Measurements from ENCODE around the gene LRP3.

The LRP3 gene

DNA sequence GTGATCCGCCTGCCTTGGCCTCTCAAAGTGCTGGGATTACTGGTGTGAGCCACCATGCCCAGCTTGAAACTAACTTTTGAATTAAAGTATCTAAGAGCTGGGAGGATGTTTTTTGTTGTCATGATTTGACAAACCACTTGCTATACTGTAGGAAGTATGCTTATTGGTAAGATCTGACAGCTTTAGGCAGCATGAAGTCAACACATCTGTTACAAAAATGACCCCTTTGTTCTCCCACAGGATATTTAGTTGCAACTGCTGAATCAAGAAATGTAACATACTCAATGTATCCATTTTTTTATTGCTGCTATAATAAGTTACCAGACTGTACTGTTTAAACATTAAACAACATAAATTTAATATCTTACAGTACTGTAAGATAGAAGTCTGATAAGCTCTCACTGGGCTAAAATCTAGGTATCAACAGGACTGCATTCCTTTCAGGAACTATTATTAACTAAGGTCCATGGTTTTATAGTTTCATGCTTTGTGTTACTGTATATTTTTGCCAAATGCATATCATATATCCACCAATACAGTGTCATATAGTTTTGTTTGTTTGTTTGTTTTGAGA is 22.8 kb upstream of the LRP3 start:
- Histone ChIP-seq H3K9me3 (ENCODE audit: control insufficient read depth, low read length) (no peaks in the 10 kb centered on the region), H3K4me1 (peaks cover 7% of the 10 kb centered on the region), H3K4me2 (ENCODE audit: low read length) (no peak overlapping the region), H3K27ac (no peak overlapping the region), H3K36me3 (ENCODE audit: control insufficient read depth, insufficient read depth, low read length) (no peaks in the 10 kb centered on the region), H3K9ac (no peak overlapping the region), H3K4me3 (ENCODE audit: low read depth, low read length) (no peak overlapping the region), H3K27me3 (ENCODE audit: control insufficient read depth, insufficient read depth, low read length) (no peaks in the 10 kb centered on the region), H3K79me2 (no peaks in the 10 kb centered on the region), H2AFZ (no peak overlapping the region)
- TF ChIP-seq, protein P1, sequence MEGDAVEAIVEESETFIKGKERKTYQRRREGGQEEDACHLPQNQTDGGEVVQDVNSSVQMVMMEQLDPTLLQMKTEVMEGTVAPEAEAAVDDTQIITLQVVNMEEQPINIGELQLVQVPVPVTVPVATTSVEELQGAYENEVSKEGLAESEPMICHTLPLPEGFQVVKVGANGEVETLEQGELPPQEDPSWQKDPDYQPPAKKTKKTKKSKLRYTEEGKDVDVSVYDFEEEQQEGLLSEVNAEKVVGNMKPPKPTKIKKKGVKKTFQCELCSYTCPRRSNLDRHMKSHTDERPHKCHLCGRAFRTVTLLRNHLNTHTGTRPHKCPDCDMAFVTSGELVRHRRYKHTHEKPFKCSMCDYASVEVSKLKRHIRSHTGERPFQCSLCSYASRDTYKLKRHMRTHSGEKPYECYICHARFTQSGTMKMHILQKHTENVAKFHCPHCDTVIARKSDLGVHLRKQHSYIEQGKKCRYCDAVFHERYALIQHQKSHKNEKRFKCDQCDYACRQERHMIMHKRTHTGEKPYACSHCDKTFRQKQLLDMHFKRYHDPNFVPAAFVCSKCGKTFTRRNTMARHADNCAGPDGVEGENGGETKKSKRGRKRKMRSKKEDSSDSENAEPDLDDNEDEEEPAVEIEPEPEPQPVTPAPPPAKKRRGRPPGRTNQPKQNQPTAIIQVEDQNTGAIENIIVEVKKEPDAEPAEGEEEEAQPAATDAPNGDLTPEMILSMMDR (IDR thresholded peaks at IDR 0.05), result no peak

DNA sequence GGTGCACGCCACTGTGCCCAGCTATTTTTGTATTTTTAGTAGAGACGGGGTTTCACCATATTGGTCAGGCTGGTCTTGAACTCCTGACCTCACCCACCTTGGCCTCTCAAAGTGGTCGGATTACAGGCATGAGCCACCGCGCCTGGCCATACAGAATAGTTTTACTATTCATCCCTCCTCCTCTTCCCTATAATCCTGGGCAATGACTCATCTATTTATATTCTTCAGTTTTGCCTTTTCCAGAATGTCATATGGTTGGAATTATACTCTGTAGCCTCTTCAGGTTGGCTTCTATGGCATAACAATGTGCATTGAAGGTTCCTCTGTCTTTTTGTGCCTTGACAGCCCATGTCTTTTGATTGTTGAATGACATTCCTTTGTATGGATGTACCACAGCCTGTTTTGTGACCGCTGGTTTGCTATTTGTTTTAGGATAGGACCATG is 22.2 kb upstream of the LRP3 start:
- TF ChIP-seq, protein P1 (IDR thresholded peaks at IDR 0.05), result no peak
- no peaks in the 10 kb centered on the region for H3K36me3 ChIP-seq (ENCODE audit: control insufficient read depth, insufficient read depth, low read length)
- H3K4me2 ChIP-seq (ENCODE audit: low read length), result no peak overlapping the region
- H3K9me3 ChIP-seq (ENCODE audit: control insufficient read depth, low read length), result no peaks in the 10 kb centered on the region
- no peak overlapping the region for H3K9ac ChIP-seq
- peaks cover 7% of the 10 kb centered on the region for H3K4me1 ChIP-seq
- H2AFZ ChIP-seq, result no peak overlapping the region
- no peaks in the 10 kb centered on the region for H3K27me3 ChIP-seq (ENCODE audit: control insufficient read depth, insufficient read depth, low read length)
- H3K4me3 ChIP-seq (ENCODE audit: low read depth, low read length), result no peak overlapping the region
- H3K27ac ChIP-seq, result no peak overlapping the region
- H3K79me2 ChIP-seq, result no peaks in the 10 kb centered on the region

DNA sequence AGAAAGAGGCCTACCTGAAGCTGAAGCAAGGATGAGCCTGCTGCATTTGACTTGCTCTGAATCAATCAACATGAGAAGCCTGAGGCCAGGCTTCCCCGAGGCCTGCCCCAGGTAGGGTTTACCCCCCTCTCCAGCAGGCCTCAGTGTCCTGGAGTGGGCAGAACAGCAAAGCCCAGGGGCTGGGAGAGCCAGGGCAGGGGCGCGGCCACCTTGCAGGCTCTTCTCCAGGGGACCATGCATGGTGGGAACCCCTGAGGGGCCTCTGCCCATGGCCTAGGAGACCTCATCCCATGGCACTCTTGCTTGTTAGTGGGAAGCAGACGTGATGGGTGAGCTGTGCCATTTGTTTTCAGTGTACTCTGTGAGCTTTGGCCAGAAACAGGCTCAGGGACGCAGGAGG is 19.9 kb upstream of the LRP3 start:
- Histone ChIP-seq H3K4me3 (ENCODE audit: low read depth, low read length) (no peak overlapping the region), H3K9ac (no peak overlapping the region), H3K27ac (no peak overlapping the region), H3K4me2 (ENCODE audit: low read length) (no peak overlapping the region), H3K9me3 (ENCODE audit: control insufficient read depth, low read length) (no peaks in the 10 kb centered on the region), H2AFZ (no peak overlapping the region), H3K4me1 (peaks cover 7% of the 10 kb centered on the region), H3K36me3 (ENCODE audit: control insufficient read depth, insufficient read depth, low read length) (no peaks in the 10 kb centered on the region), H3K79me2 (no peaks in the 10 kb centered on the region), H3K27me3 (ENCODE audit: control insufficient read depth, insufficient read depth, low read length) (no peaks in the 10 kb centered on the region)
- TF ChIP-seq, protein P1 (IDR thresholded peaks at IDR 0.05), result no peak

DNA sequence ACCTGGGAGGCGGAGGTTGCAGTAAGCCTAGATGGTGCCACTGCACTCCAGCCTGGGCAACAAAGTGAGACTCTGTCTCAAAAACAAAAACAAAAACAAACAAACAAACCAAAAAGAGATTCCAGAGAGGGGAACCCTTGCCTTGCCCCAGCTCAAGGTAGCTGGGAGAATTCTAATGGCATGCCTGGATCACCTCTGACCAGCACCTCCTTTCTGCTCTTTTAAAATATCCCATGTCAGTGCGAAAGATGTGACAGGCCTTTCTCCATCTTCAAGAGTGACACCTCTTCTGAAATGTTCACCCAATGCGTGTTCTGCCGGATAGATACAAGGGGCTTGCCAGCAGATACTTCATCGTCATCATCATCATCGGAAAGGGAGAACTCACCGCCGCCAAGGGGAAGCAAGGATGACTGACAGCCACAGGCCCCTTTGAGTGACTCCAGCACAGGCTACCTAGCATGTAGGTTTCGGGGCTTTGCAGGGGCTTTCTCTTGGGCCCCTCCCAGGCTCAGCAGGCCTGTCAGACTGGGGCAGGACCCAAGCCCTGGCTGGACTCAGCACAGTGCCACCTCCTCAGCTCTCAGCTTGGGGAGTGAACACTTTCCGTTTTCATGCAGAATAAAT is 18.9 kb upstream of the LRP3 start:
- Histone ChIP-seq H3K36me3 (ENCODE audit: control insufficient read depth, insufficient read depth, low read length) (no peaks in the 10 kb centered on the region), H3K27ac (peak overlapping the region; percentile 93), H3K9ac (no peak overlapping the region), H3K4me2 (ENCODE audit: low read length) (no peak overlapping the region), H3K4me3 (ENCODE audit: low read depth, low read length) (no peak overlapping the region), H3K9me3 (ENCODE audit: control insufficient read depth, low read length) (no peaks in the 10 kb centered on the region), H3K79me2 (no peaks in the 10 kb centered on the region), H3K27me3 (ENCODE audit: control insufficient read depth, insufficient read depth, low read length) (no peaks in the 10 kb centered on the region), H2AFZ (no peak overlapping the region), H3K4me1 (peaks cover 7% of the 10 kb centered on the region)
- TF ChIP-seq, protein P1 (IDR thresholded peaks at IDR 0.05), result no peak
